Thoracic aorta (tissue), 2 donors: ENCODE data around the gene CDSN. TPM values are rescaled to one million over a fixed set of nuclear protein-coding genes. Genes with fewer than 3 reads are reported as not detected.
A peak's percentile ranks its signal among the peaks of the same experiment; 100 is the strongest.

Experiments used
- ATAC-seq: fragments of 150-250 bp; one replicate; pipeline ENCODE4 v1.8.0; 2017; ENCODE audit warnings: low read depth; ENCODE audit not compliant: insufficient number of reproducible peaks, low FRiP score
- DNase-seq: peaks from one replicate; pipeline ENCODE4 v3.0.0-alpha.2; 2020; ENCODE audit warnings: low spot score
- H3K27ac ChIP-seq, 2 donors: fragments of 200-600 bp; sonication (generic); 1 replicate in 1 of 2; 2 replicates in 1 of 2; pipeline ENCODE4 v1.5.1; 2016; ENCODE audit warnings: mild to moderate bottlenecking in 2 of 2, moderate library complexity in 2 of 2
- H3K27me3 ChIP-seq: fragments of 200-600 bp; sonication (generic); replicated peaks from 2 replicates; pipeline ENCODE4 v1.6.0; 2016; ENCODE audit warnings: mild to moderate bottlenecking; ENCODE audit not compliant: insufficient read depth
- H3K36me3 ChIP-seq: fragments of 200-600 bp; sonication (generic); one replicate; pipeline ENCODE4 v1.5.1; 2016
- H3K4me1 ChIP-seq, 2 donors: fragments of 200-600 bp; sonication (generic); 1 replicate in 1 of 2; 2 replicates in 1 of 2; pipeline versions ENCODE4 v1.5.1 to v1.6.0; 2016; ENCODE audit warnings: low read depth in 2 of 2, mild to moderate bottlenecking in 1 of 2; ENCODE audit not compliant: control insufficient read depth in 1 of 2
- H3K4me3 ChIP-seq: fragments of 200-600 bp; sonication (generic); 2 replicates; pipeline ENCODE4 v1.5.1; 2016; ENCODE audit warnings: mild to moderate bottlenecking
- H3K9me3 ChIP-seq: fragments of 200-600 bp; sonication (generic); 2 replicates; pipeline ENCODE4 v1.5.1; 2016
- total RNA-seq, 2 donors: library from RNA; depleted of rRNA; stranded (reverse); fragments of >200 nt; gene quantifications; one replicate each; pipeline versions ENCODE4 v1.1.0 to v1.2.3, GENCODE V29; 2016
- TF ChIP-seq, protein P1 (sequence below): fragments of 200-600 bp; sonication (generic); IDR thresholded peaks from one replicate; pipeline ENCODE4 v1.5.1; 2019; ENCODE audit warnings: antibody characterized with exemption

The CDSN gene
- total RNA-seq, 2 donors from 2014 or later: 0.28 to 1.6 TPM

DNA sequence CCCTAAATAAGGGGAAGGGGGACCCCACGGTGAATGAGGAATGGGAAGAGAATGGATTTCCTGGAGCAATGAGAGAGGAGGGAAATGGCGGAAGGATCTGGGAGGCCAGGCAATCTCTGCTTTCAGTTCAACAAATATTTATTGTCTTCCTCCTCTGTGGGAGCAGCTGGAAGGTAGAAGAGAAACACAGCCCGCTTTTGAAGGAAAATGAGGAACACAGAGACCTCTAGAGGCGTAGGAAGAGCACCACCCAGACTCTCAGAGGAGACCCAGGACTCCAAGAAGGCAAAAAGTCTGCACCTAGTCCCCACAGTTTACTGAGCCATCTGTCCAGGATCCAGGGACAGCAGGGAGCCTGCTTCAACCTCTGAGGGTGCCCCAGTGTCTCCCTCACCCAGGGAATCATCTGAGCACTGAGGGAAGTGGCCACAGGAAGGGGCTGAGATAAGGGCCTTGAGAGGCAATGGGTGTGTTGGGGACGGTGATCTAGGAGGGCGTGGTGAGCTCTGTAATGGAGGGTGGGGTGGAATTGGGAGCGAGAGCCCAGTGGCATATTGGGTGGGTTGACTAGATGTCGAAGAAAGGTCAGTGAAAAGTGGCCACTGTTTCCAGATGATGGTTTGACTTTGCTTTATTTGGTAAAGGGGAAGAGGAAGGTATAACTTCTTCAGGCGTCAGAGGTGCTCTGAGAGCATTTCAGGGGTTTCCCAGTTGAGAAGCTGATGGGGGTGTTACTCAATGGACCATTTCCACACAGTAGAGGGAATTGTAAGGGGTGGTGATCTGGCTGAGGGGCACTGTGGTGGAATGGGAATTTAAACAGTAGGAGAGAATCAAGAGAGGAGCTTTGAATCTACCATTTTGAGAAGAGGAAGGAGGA lies 5.0 kb downstream of the CDSN start:
- Histone ChIP-seq H3K36me3 (no peaks in the 10 kb centered on the region), H3K27ac (peak overlapping the region; percentile 63 to 74), H3K4me3 (peak overlapping the region; percentile 60), H3K4me1 (peaks cover 6 to 37% of the 10 kb centered on the region in 2 donors), H3K9me3 (no peaks in the 10 kb centered on the region), H3K27me3 (no peaks in the 10 kb centered on the region)
- DNase-seq (no peak), ATAC-seq (no peak)
- TF ChIP-seq, protein P1, sequence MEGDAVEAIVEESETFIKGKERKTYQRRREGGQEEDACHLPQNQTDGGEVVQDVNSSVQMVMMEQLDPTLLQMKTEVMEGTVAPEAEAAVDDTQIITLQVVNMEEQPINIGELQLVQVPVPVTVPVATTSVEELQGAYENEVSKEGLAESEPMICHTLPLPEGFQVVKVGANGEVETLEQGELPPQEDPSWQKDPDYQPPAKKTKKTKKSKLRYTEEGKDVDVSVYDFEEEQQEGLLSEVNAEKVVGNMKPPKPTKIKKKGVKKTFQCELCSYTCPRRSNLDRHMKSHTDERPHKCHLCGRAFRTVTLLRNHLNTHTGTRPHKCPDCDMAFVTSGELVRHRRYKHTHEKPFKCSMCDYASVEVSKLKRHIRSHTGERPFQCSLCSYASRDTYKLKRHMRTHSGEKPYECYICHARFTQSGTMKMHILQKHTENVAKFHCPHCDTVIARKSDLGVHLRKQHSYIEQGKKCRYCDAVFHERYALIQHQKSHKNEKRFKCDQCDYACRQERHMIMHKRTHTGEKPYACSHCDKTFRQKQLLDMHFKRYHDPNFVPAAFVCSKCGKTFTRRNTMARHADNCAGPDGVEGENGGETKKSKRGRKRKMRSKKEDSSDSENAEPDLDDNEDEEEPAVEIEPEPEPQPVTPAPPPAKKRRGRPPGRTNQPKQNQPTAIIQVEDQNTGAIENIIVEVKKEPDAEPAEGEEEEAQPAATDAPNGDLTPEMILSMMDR: no peak

DNA sequence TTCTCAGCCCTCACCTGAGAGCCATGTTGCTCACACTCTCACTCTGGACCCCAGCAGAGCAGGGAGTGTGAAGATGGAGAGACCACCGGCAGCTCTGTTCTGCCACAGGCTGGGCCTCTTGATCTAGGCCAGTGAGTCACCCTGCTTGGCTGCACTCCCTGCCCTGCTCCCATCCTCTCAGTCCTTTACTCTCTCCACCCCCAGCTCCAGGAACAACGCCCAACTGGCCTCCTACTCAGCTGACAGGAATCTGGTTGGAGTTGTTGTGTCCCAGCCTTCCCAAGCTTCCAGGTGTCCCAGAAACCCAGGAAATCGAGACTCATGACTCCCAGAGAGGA lies 5.7 kb downstream of the CDSN start, which contains the start of gene PSORS1C1:
Gene PSORS1C1 (plus strand): TSS at position 260 of the 338 bp plus-strand sequence. CDS start 14,833 bp downstream, outside the sequence.
- Histone ChIP-seq H3K4me1 (peaks cover 6 to 37% of the 10 kb centered on the region in 2 donors), H3K27ac (peak within 1 kb of the TSS; percentile 63 to 74), H3K9me3 (no peaks in the 10 kb centered on the region), H3K27me3 (no peaks in the 10 kb centered on the region), H3K4me3 (peak within 1 kb of the TSS; percentile 60), H3K36me3 (no peaks in the 10 kb centered on the region)
- TF ChIP-seq, protein P1: no peak
- DNase-seq (peak; percentile 86), ATAC-seq (peak; percentile 67)

DNA sequence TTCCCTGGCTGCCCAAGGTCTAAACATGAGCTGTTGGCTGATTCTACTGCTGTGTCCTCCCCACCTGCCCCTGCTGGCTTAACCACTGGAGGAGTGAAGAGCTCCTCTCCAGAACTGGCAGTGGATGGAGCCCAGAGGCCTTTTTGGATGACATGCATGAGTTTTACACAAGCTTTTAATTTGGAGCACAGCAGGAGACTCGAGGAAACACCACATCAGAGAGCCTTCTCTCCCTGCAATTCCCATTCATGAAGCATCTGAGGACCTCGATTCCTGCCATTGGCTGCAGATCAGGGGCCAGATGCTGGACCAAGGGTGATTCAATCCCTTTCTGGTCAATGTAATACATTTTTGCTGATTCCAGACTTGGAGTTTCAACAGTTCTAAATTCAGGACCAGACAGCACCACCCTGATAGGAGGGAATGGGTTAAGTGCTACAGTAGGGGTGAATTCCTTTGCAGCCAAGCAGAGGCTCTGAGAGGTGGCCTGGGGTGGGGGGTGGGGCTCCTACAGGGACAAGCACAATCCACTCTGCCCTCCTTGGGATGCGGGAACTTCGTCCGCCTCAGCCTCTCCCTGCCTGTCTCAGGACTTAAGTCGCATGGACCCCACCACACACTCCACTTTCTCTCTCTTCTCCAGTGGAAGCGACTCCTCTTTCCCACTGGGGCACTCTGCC lies 6.2 kb downstream of the CDSN start:
- TF ChIP-seq, protein P1: no peak
- no peaks in the 10 kb centered on the region for H3K36me3 ChIP-seq
- H3K9me3 ChIP-seq: no peaks in the 10 kb centered on the region
- no peak for DNase-seq
- H3K4me3 ChIP-seq: no peak overlapping the region
- ATAC-seq: peak; percentile 28
- peaks cover 6 to 37% of the 10 kb centered on the region in 2 donors for H3K4me1 ChIP-seq
- H3K27ac ChIP-seq: peak overlapping the region in 1 of 2 donors; percentile 63
- no peaks in the 10 kb centered on the region for H3K27me3 ChIP-seq

DNA sequence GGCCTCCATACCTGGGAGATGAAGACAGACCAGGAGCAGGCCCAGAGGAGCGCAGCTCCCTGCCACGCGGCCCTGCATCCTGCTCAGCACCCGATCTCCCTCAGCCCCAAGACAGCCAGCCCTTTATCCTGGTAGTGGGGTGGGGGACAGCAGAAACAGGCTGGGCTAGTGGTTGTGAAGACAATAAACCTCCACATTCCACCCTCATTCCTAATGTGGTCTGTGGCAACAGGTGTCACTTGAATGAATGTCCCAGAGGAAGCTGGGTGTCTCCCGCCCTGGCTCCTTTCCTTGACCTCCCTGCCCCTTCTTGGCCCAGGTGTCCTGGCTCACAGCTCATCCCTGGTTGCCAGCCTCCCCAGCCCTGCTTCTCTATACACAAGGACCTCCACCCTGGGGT lies 7.8 kb downstream of the CDSN start, which contains the start of gene C6orf15:
Gene C6orf15 (minus strand): TSS at position 98 of the 400 bp plus-strand sequence. CDS start 20 bp downstream, at position 78.
- TF ChIP-seq, protein P1: no peak
- H3K27me3 ChIP-seq: no peaks in the 10 kb centered on the region
- ATAC-seq (no peak), DNase-seq (no peak)
- H3K27ac ChIP-seq: no peak within 1 kb of the TSS
- no peaks in the 10 kb centered on the region for H3K9me3 ChIP-seq
- no peaks in the 10 kb centered on the region for H3K36me3 ChIP-seq
- H3K4me3 ChIP-seq: no peak within 1 kb of the TSS
- H3K4me1 ChIP-seq: peaks cover 6 to 37% of the 10 kb centered on the region in 2 donors

DNA sequence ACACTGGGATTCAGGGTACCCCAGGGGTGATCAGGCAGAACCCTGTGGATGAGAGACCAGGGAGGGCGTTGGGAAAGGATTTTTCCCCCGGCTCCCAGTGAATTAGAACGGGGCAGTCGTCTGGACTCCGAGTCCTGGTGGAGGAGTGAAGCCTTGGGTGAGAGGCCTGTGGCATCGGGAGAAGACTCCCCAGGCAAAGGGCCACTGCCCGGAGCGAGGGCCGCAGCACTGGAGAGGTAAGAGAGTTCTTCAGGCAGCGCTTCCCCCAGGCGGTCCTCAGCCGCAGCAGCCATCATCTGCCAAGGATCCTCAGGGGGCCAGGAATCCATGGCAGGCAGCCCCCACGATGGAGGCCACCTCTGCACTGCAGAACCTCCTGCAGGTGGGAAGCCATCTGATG lies 8.5 kb downstream of the CDSN start:
- DNase-seq (no peak), ATAC-seq (no peak)
- Histone ChIP-seq H3K4me1 (peaks cover 6 to 30% of the 10 kb centered on the region in 2 donors), H3K36me3 (no peaks in the 10 kb centered on the region), H3K27ac (no peak overlapping the region), H3K27me3 (no peaks in the 10 kb centered on the region), H3K4me3 (no peak overlapping the region), H3K9me3 (no peaks in the 10 kb centered on the region)
- TF ChIP-seq, protein P1: no peak
